Neural progenitor cell (in vitro differentiated cells): ENCODE results near the gene KDSR. TPM values are rescaled to one million over a fixed set of nuclear protein-coding genes. Genes with fewer than 3 reads are reported as not detected.

Experiments used
- DNase-seq: peaks from one replicate; pipeline ENCODE4 v3.0.0-alpha.2; 2016; ENCODE audit warnings: low spot score
- H2AFZ ChIP-seq: fragments of 200-600 bp; sonication (generic); replicated peaks from 2 replicates; pipeline ENCODE4 v1.6.1; 2016; ENCODE audit warnings: antibody characterized with exemption
- H3F3A ChIP-seq: fragments of 200-600 bp; sonication (generic); 2 replicates; pipeline ENCODE4 v1.6.1; 2016; ENCODE audit warnings: antibody characterized with exemption, low read depth
- H3K27ac ChIP-seq: fragments of 200-600 bp; sonication (generic); 2 replicates; pipeline ENCODE4 v1.5.1; 2016; ENCODE audit warnings: mild to moderate bottlenecking
- H3K27me3 ChIP-seq: fragments of 200-600 bp; sonication (generic); 2 replicates; pipeline ENCODE4 v1.6.1; 2016; ENCODE audit warnings: mild to moderate bottlenecking, moderate library complexity
- H3K36me3 ChIP-seq: fragments of 200-600 bp; sonication (generic); 2 replicates; pipeline ENCODE4 v1.5.1; 2016
- H3K4me1 ChIP-seq: fragments of 200-600 bp; sonication (generic); 2 replicates; pipeline ENCODE4 v1.6.1; 2016; ENCODE audit warnings: mixed run types
- H3K4me2 ChIP-seq: fragments of 200-600 bp; sonication (generic); 2 replicates; pipeline ENCODE4 v1.6.1; 2016
- H3K4me3 ChIP-seq: fragments of 200-600 bp; sonication (generic); 2 replicates; pipeline ENCODE4 v1.5.1; 2016
- H3K79me2 ChIP-seq: fragments of 200-600 bp; sonication (generic); 2 replicates; pipeline ENCODE4 v1.6.1; 2016; ENCODE audit warnings: low read depth
- H3K9ac ChIP-seq: fragments of 200-600 bp; sonication (generic); 2 replicates; pipeline ENCODE4 v1.6.1; 2016
- H3K9me3 ChIP-seq: fragments of 200-600 bp; sonication (generic); 2 replicates; pipeline ENCODE4 v1.5.1; 2016; ENCODE audit warnings: low read depth
- H4K20me1 ChIP-seq: fragments of 200-600 bp; sonication (generic); 2 replicates; pipeline ENCODE4 v1.6.1; 2016; ENCODE audit warnings: low read depth
- H3K27ac Mint-ChIP-seq: 3 replicates; pipeline ENCODE4 v1.8.0; 2021; ENCODE audit warnings: mixed read lengths
- H3K27me3 Mint-ChIP-seq: 2 replicates; pipeline ENCODE4 v1.8.0; 2022; ENCODE audit warnings: low read depth, mild to moderate bottlenecking, inconsistent platforms, moderate library complexity, mixed read lengths; ENCODE audit not compliant: insufficient read depth
- H3K36me3 Mint-ChIP-seq: 3 replicates; pipeline ENCODE4 v1.8.0; 2021; ENCODE audit warnings: mixed read lengths
- H3K4me1 Mint-ChIP-seq: 3 replicates; pipeline ENCODE4 v1.8.0; 2021; ENCODE audit warnings: mixed read lengths
- H3K4me3 Mint-ChIP-seq: 3 replicates; pipeline ENCODE4 v1.8.0; 2021; ENCODE audit warnings: mild to moderate bottlenecking, moderate library complexity, mixed read lengths
- H3K9me3 Mint-ChIP-seq: 3 replicates; pipeline ENCODE4 v1.8.0; 2020; ENCODE audit warnings: mixed read lengths
- EZH2 ChIP-seq: fragments of 200-600 bp; sonication (generic); IDR thresholded peaks from 2 replicates; pipeline ENCODE4 v1.6.1; 2017; ENCODE audit warnings: antibody characterized with exemption, mild to moderate bottlenecking, moderate library complexity
- EZH2phosphoT487 ChIP-seq: fragments of 200-600 bp; sonication (generic); IDR thresholded peaks from 2 replicates; pipeline ENCODE4 v1.6.1; 2017; ENCODE audit warnings: antibody characterized with exemption
- total RNA-seq: library from RNA; depleted of rRNA; stranded (reverse); fragments of >200 nt; gene quantifications from 2 replicates; pipeline ENCODE4 v1.2.3, GENCODE V29; 2015; ENCODE audit warnings: low replicate concordance
- TF ChIP-seq, protein P1 (sequence below): fragments of 200-600 bp; sonication (generic); IDR thresholded peaks from 2 replicates; pipeline ENCODE4 v1.5.1; 2017; ENCODE audit warnings: antibody characterized with exemption, mild to moderate bottlenecking

KDSR gene
- total RNA-seq, 1 donor from 2014 or later = 20.6 TPM

DNA sequence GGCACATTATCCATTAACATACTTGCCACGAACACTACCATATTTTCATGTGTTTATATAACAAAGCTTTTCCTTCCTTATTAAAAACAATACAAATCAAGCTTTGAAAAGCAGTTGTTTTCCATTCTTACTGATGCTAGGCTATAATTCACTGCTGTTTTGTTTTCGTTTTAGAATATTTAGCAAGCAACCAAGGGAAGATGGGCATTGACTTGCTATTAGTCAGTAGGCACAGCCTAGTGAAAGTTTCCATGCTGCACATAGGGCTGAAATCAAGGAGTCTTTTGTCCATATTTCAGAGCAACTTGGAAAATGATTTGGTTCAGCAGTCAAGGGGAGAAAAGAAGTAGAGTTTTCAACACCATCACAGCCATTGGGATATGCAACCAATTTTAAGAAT, 78.7 kb downstream of the KDSR start:
- H4K20me1 ChIP-seq = no peaks in the 10 kb centered on the region
- no peak for TF ChIP-seq EZH2phosphoT487
- no peak for TF ChIP-seq EZH2
- TF ChIP-seq, protein P1, sequence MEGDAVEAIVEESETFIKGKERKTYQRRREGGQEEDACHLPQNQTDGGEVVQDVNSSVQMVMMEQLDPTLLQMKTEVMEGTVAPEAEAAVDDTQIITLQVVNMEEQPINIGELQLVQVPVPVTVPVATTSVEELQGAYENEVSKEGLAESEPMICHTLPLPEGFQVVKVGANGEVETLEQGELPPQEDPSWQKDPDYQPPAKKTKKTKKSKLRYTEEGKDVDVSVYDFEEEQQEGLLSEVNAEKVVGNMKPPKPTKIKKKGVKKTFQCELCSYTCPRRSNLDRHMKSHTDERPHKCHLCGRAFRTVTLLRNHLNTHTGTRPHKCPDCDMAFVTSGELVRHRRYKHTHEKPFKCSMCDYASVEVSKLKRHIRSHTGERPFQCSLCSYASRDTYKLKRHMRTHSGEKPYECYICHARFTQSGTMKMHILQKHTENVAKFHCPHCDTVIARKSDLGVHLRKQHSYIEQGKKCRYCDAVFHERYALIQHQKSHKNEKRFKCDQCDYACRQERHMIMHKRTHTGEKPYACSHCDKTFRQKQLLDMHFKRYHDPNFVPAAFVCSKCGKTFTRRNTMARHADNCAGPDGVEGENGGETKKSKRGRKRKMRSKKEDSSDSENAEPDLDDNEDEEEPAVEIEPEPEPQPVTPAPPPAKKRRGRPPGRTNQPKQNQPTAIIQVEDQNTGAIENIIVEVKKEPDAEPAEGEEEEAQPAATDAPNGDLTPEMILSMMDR = no peak
- no peaks in the 10 kb centered on the region for H3K27me3 ChIP-seq
- H2AFZ ChIP-seq = no peak overlapping the region
- no peaks in the 10 kb centered on the region for H3K36me3 ChIP-seq
- peaks cover 17% of the 10 kb centered on the region for H3K4me1 ChIP-seq
- no peak overlapping the region for H3K4me2 ChIP-seq
- peaks cover 9% of the 10 kb centered on the region for H3F3A ChIP-seq
- H3K9ac ChIP-seq = no peak overlapping the region
- no peak overlapping the region for H3K4me3 ChIP-seq
- H3K36me3 Mint-ChIP-seq = peaks cover 9% of the 10 kb centered on the region
- no peak overlapping the region for H3K27ac Mint-ChIP-seq
- H3K27ac ChIP-seq = no peak overlapping the region
- peaks cover 9% of the 10 kb centered on the region for H3K27me3 Mint-ChIP-seq
- no peak overlapping the region for H3K4me3 Mint-ChIP-seq
- H3K79me2 ChIP-seq = no peaks in the 10 kb centered on the region
- peaks cover 2% of the 10 kb centered on the region for H3K9me3 Mint-ChIP-seq
- no peak for DNase-seq
- H3K4me1 Mint-ChIP-seq = peaks cover 24% of the 10 kb centered on the region
- H3K9me3 ChIP-seq = no peaks in the 10 kb centered on the region

DNA sequence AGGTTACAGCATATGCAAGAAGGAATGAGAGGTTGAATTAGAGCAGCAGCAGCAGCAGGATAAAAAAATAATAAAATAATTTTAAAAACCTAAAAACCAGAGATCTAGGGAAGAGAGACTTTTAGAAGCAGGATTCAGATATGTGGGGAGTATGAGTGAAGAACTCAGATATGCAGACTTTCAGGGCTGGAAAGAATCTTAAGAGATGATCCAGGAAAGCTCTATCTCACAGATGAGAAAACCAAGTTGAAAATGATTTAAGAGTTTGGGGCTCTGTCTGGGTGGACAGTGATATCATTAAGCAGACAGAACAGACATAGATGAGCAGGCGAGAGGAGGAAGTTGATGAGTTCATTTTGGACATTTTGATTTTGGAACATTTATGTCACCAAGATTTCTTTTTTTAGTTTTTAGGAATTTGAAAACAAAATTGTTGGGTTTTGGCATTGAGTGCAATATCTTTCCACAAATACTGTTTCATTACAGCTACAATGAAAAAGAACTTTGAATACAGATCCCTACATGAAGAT, 79.2 kb downstream of the KDSR start:
- no peaks in the 10 kb centered on the region for H3K36me3 ChIP-seq
- no peaks in the 10 kb centered on the region for H4K20me1 ChIP-seq
- no peaks in the 10 kb centered on the region for H3K9me3 ChIP-seq
- H3K27me3 ChIP-seq = no peaks in the 10 kb centered on the region
- Mint-ChIP-seq H3K9me3 (peaks cover 2% of the 10 kb centered on the region), H3K36me3 (peaks cover 9% of the 10 kb centered on the region), H3K4me1 (peaks cover 21% of the 10 kb centered on the region), H3K4me3 (no peak overlapping the region), H3K27ac (no peak overlapping the region), H3K27me3 (peaks cover 9% of the 10 kb centered on the region)
- H3K9ac ChIP-seq = no peak overlapping the region
- H2AFZ ChIP-seq = no peak overlapping the region
- DNase-seq = no peak
- H3K27ac ChIP-seq = no peak overlapping the region
- no peaks in the 10 kb centered on the region for H3K79me2 ChIP-seq
- TF ChIP-seq, protein P1 = no peak
- no peak for TF ChIP-seq EZH2
- no peak for TF ChIP-seq EZH2phosphoT487
- no peak overlapping the region for H3K4me3 ChIP-seq
- H3K4me2 ChIP-seq = no peak overlapping the region
- peaks cover 9% of the 10 kb centered on the region for H3F3A ChIP-seq
- H3K4me1 ChIP-seq = peaks cover 17% of the 10 kb centered on the region

DNA sequence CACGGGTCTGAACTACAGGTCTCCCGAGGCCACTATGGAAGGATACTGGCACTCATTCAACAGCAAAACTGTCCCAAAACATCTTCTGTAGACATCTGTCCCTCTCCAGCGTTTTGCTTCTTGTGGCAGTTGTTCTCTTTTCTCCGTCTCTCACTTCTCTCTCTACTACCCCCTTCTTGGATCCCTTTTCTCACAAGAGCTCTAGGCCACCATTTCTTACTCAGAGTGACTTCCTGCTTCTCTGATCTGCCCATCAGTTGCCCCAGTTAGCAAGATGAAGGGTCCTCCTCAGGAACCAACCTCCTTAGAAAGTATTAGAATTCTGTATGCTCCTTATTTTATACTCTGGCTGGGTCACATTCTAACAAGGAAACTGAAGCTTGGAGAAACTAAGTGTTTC, 80.1 kb downstream of the KDSR start:
- H3K4me1 Mint-ChIP-seq = peaks cover 21% of the 10 kb centered on the region
- Histone ChIP-seq H3K4me1 (peaks cover 17% of the 10 kb centered on the region), H3K27me3 (no peaks in the 10 kb centered on the region), H3K36me3 (no peaks in the 10 kb centered on the region), H3K4me2 (no peak overlapping the region), H2AFZ (no peak overlapping the region), H3K27ac (no peak overlapping the region), H3K79me2 (no peaks in the 10 kb centered on the region), H3K9me3 (no peaks in the 10 kb centered on the region), H4K20me1 (no peaks in the 10 kb centered on the region), H3F3A (peaks cover 9% of the 10 kb centered on the region), H3K9ac (no peak overlapping the region), H3K4me3 (no peak overlapping the region)
- DNase-seq = no peak
- no peak overlapping the region for H3K27ac Mint-ChIP-seq
- peaks cover 9% of the 10 kb centered on the region for H3K27me3 Mint-ChIP-seq
- H3K4me3 Mint-ChIP-seq = no peak overlapping the region
- peaks cover 2% of the 10 kb centered on the region for H3K36me3 Mint-ChIP-seq
- TF ChIP-seq EZH2 = no peak
- TF ChIP-seq, protein P1 = no peak
- TF ChIP-seq EZH2phosphoT487 = no peak
- peaks cover 2% of the 10 kb centered on the region for H3K9me3 Mint-ChIP-seq
